Adipose tissue (tissue), 3 donors: ENCODE results near the gene GPR151. TPM values are rescaled to one million over a fixed set of nuclear protein-coding genes. Genes with fewer than 3 reads are reported as not detected.
"Not testable (repeated sequence)": the region's sequence is repeated elsewhere in the genome, so short reads cannot be mapped to it uniquely, and the experiment has no call there.

ENCODE experiments used
- H3K27ac ChIP-seq: one replicate; pipeline ENCODE4 v1.5.1; 2013; ENCODE audit warnings: low read depth, low read length
- WGBS, 3 donors: extraction: QIAGEN DNeasy Blood & Tissue Kit; methylation state at CpG; one replicate each; pipeline ENCODE4 v1.1.7; 2013; 5-methylcytosine and 5-hydroxymethylcytosine counted together
- polyA plus RNA-seq, 3 donors: library from polyadenylated mRNA; stranded (reverse); fragments of 200-250 nt; gene quantifications; one replicate each; pipeline ENCODE4 v1.2.3, GENCODE V29; 2013
- donor health status: healthy with polysubstance abuse.
- donor health status: Bipolar disorder and iron deficiency.
- donor health status: healthy.

Gene GPR151
- polyA plus RNA-seq, result not detected

DNA sequence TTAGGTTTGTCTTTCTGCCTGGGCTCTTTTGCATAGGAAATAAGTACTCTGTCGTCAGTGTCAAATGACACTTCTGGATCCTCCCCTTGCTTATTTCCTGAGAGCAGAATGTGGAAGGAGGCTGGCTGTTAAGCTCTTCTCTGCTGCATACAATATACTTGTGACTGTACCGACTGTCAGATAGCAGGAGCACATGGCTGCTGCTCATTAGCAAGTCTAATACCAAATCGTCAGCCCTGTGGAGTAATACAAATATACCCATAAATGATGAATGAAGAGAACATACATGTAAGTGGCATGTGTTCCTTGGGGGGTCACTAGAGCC is at the start of gene GPR151:
TSS of gene GPR151 (minus strand) at position 40 of the 325 bp plus-strand sequence. CDS start 77 bp downstream, outside the sequence.
- no peak within 1 kb of the TSS for H3K27ac ChIP-seq
- WGBS, 3 donors, result 23 to 41% (median 31%) methylated on average over 3 of the region's 3 CpGs

DNA sequence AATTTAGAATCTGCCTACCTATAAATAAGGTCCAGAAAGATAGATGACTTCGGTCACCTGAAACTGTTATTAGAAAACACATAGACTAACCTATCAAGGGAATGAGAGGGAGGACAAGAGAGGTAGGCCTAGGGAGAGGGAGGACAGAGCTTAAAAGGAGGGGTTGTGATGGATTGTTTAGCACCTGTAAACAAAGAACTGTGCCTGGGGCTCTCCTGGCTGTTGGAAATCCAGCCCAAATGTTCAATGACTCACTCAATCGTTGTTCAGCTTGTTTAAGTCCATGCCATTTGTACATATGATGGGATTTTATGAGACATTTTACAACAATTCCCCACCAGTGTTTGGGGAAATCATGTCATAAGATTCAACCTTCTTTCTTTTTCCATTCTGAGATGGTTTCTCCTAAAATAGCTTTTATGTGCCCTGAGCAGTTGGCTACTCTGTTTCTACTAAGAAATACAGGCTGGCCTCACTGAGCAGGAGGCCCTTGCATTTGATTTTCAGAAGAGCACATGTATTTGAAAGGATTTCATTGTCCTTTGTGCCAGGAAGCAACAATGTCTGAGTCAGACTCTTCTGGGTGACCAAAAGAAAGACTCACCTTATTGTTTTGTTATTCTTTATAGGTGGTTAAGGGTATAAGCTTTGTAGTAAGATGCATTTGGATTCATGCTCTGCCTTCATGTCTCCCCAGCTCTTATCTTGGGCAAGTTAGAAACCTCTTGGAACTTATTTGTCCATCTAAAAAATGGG is 48.2 kb upstream of the GPR151 start:
- H3K27ac ChIP-seq, result no peak overlapping the region
- 55 to 68% (median 66%) methylated on average over 2 of the region's 2 CpGs for WGBS, 3 donors

DNA sequence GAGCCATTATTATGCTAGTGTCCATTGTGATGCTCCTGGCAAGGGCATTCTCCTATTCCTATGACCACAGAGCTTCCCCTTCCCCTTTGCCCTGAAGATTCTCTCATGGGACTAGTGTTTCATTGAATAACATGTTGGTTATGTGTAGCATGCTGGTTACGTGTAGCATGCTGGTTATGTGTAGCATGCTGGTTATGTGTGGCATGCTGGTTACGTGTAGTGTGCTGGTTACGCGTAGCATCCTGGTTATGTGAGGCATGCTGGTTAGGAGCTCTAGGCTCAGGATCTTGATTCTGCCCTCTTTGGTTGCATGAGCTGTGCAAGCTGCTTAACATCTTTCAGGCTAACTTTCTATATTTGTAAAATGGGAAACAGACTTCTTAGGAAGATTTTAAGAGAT is 46.5 kb upstream of the GPR151 start:
- WGBS, 3 donors, result 87 to 97% (median 94%) methylated on average over 4 of the region's 4 CpGs
- no peak overlapping the region for H3K27ac ChIP-seq

DNA sequence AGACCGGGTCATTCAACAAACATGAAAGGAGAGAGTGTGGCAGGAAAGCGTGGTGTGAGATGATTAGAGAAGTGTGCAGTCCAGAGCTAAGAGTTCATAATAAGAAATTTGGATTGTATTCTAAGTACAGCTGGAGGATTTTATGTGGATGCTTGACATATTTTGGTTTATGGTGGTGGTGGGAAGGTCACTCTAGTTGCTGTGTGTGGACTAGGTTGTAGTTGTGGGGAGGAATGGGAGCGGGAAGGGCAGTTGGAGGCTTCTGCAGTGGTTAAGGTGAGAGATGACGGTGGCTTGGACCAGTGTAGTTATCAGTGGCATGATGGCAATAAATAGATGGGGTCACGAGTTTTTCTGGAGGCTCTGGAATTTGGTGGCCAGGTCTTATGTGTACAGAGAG is 45.7 kb upstream of the GPR151 start:
- no peak overlapping the region for H3K27ac ChIP-seq
- 82 to 83% (median 83%) methylated on average over 5 of the region's 5 CpGs for WGBS, 3 donors

DNA sequence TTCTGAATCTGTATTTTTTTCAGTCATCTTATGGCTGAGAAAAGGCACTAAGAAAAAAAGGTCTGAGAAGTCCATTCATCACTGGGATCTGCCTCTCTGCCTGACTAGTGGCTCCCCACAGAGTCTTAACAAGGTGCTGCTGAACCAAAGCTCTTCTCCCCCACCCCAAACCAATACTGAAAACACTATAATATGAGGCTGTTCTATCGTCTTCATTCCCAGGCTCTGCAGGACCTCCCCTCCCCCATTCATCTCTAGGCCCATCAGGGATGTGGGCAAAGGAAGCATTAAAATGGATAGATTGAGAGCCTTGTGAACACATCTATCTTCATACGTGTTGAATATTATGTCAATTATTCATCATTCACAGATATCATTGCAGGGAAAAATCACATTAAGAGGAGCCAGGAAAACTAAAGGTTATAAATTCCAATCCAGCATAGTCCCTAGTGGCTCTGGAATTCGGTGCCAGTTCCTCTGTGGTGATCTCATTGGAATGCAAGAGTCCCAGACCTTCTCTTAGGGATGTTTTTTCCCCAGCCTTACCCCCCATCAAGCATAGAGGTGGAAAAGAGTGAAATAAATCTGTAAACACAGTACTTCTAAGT is 44.3 kb upstream of the GPR151 start:
- 45 to 49% (median 48%) methylated on average over 3 of the region's 3 CpGs for WGBS, 3 donors
- no peak overlapping the region for H3K27ac ChIP-seq

DNA sequence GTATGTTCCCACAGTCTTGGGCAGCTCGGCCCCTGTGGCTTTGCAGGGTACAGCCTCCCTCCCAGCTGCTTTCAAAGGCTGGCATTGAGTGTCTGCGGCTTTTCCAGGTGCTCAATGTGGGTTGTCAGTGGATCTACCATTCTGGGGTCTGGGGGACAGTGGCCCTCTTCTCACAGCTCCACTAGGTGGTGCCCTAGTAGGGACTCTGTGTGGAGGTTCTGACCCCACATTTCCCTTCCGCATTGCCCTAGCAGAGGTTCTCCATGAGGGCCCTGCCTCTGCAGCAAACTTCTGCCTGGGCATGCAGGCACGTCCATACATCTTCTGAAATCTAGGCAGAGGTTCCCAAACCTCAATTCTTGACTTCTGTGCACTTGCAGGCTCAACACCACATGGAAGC is 40.9 kb upstream of the GPR151 start:
- 87 to 96% (median 91%) methylated on average over 4 of the region's 4 CpGs for WGBS, 3 donors
- H3K27ac ChIP-seq, result not testable (repeated sequence)

DNA sequence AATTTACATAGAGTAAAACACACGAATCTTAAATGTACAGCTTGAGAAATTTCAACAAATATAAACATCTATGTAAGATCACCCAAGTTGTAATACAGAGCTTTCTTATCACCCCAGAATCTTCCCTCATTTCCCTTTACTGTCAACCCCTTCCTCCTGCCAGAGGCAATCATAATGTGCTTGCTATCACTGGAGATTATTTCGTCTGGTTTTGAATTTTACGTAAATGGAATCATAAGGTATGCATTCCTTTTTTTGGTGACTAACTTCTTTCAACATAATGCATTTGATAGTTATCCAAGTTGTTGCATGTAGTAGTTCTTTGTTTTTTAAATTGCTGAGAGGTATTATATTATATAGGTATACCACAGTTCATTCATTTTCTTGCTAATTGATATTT is 37.5 kb upstream of the GPR151 start:
- H3K27ac ChIP-seq, result no peak overlapping the region
- WGBS, 3 donors, result 49 to 62% (median 52%) methylated on average over 3 of the region's 3 CpGs

DNA sequence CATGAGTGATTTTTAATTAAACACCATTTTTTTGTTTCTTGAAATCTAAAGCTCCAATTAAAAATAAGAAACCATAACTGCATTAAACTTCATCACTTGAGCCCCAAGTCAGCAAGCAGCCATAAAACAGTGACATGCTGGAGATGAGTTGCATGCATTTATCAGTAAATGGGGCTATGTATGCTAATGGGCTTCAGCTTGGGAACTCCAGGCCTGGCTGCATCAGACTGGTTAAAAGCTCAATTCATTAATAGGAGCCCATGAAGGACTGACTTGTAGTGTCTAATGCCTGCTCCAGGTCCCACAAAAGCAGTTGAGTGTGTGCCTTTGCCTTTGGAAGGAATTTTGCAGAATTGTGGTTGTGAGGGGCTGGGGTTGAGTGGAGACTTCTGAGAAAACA is 33.6 kb upstream of the GPR151 start:
- H3K27ac ChIP-seq, result no peak overlapping the region

DNA sequence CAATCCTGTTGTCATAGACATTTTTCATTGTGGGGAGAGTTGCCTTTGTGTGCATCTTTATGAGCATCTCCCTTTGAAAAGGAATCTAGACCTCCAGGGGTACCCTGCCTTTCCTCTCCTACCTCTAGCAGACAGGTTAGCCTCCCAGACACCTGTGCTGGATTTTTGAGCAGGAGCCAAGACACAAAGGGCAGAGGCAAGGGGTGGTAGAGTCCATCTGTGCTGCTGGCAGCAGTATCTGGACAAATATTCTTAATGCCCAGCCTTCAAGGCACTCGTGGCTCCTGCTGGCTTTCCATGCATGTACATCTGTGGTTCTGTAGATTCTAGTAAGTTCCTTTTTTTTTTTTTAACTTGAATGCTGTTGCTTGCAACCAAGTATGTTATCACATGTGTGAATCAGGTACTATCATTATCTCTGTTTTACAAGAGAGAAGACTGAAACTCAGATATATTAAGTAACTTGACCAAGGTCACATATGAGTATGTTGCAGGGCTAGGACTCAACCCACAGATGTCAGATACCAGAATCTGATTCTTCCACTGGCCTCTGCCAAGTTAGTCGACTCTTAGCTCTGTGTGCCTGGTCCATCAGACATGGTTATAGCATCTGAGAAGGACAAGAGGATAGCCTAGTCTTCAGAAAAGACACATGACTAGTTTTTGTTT is 32.9 kb upstream of the GPR151 start:
- H3K27ac ChIP-seq, result no peak overlapping the region
- WGBS, 3 donors, result 37 to 51% (median 42%) methylated on average over 2 of the region's 2 CpGs

DNA sequence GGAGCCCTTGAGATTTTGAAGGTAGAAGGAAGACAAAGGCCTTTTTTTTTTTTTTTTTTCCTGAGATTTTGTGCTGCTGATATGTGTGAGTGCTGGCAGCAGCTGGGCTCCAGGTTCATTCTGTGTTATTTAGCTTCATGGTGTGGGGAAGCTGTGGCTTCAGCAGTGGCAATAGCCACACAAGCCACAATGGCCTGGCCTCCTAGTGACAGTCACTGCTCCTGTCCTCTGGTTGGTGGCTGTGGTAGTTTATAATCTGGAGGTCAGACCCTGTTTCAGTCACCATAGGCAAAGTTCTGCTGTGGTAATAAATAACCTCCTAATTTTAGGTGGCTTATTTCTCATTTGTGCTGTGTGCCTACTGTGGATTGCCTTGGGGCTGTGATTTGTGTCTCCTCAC is 28.2 kb upstream of the GPR151 start:
- H3K27ac ChIP-seq, result no peak overlapping the region

DNA sequence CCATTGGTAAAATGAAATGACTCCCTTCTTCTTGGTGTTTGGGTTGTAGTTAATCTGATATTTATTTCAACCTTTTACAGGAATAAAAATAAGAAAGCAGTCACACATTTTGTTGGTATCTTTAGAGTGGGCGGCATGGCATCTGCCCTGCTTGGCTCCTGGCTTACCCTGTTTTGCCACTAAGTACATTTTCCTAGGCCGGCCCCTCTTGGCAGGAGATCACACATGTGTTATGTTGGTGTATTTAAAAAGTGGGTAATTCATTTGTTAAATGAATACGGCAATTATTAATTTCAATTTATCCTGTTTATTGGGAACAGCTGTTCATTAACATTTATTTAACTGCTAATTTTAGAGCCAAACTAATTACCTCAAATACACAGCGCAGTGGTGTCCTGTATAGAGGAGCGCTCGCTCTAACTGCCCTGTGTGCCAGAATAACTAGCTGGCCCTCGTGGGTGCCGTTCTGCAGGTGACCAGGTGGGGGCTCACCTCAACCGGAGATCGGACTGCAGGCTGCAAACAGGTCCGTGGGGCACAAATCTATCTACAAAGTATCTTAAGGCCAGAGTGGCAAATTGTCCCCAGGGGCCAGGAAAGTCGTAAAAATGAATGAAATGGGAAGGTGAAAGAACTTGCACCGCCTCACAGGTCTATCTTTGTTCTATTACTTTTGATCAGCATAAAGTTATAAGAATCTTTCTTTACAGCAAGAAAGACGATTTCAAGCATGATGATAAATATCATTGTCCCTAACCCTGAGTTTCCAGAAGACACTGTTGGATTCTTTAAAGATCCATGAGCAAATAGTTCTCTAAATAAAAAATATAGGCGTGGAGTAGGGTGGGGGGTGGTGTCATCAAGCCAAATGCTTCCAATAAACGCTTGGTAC is 26.2 kb upstream of the GPR151 start:
- 21 to 31% (median 28%) methylated on average over 16 of the region's 16 CpGs for WGBS, 3 donors
- H3K27ac ChIP-seq, result no peak overlapping the region

DNA sequence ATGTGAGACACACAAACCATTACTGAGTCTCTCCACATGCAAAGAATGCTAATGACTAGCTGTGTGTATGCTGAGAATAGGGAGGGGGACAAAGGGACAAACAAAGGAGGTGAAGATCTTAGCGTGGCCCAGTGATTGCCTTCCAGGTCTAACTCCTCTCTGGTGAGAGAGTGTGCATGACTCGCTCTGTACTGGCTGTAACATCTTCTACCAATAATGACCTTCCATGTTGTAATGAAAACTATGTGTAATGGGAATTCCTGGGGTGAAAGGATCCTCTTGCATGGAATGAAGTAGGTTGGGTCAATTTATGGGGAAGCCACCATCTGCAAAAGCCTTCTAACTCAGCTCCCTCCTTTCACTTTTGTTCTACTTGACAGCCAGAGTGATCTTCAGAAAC is 24.4 kb upstream of the GPR151 start:
- WGBS, 3 donors, result 81 to 86% (median 84%) methylated on average over 2 of the region's 2 CpGs
- H3K27ac ChIP-seq, result no peak overlapping the region

DNA sequence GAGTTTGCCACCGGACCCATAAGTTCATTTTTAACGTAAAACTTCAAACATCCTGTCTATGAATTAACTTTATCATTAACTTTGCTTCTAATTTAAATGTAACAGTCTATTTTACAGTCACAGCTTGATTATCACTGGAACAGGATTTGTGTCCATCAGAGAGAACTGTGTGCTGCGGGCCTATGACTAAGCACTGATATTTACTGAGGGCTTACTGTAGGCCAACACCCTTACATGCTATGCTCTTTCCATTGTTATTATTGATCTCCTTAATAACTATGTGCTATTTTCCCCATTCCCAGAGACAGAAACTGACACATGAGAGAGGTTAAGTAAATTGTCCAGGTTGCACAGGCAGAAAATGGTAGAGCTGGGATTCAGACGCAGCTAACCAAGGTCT is 24.0 kb upstream of the GPR151 start:
- WGBS, 3 donors, result 92 to 99% (median 96%) methylated on average over 4 of the region's 4 CpGs

DNA sequence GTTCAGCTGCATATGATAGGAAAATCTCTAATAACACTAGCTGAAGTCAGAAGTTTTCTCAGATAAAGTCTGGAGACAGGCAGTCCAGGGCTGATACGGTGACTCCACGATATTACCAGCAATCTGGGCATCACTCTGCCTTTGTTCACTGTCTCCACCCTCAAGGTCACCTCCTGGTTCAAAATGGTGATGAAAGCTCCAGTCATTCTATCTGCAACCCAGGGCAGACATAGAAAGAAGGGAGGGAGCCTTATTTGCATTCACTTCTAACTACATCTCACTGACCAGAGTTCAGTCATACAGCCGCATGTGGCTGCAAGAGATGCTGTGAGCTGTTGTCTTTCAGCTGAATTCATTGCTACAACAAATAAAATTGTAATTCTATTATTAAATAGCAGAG is 22.4 kb upstream of the GPR151 start:
- WGBS, 3 donors, result 82 to 92% (median 84%) methylated on average over 3 of the region's 3 CpGs
- H3K27ac ChIP-seq, result no peak overlapping the region

More for the DNA sequence above, 24.0 kb upstream of the GPR151 start:
- H3K27ac ChIP-seq, result no peak overlapping the region

DNA sequence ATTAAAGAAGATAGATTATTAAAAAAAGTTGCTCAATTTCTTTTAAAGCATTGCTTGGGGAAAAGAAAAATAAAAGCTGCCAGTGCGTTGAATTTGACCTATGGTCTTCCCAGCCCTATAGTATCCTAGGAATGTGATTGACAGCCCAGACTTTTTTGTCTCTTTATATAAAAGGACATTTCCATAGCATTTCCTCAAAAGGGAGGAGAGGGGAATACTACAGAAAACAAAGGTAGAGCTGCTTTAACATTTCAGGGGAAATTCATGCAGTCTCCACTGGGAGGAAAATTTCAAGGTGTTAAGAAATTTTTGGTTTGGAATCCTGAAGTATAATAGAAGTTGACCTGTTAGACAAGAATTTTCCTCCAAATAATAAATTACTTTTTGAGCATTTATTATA is 17.9 kb upstream of the GPR151 start:
- H3K27ac ChIP-seq, result no peak overlapping the region
- 0 to 3% (median 0%) methylated on average over 1 of the region's 1 CpG for WGBS, 3 donors

DNA sequence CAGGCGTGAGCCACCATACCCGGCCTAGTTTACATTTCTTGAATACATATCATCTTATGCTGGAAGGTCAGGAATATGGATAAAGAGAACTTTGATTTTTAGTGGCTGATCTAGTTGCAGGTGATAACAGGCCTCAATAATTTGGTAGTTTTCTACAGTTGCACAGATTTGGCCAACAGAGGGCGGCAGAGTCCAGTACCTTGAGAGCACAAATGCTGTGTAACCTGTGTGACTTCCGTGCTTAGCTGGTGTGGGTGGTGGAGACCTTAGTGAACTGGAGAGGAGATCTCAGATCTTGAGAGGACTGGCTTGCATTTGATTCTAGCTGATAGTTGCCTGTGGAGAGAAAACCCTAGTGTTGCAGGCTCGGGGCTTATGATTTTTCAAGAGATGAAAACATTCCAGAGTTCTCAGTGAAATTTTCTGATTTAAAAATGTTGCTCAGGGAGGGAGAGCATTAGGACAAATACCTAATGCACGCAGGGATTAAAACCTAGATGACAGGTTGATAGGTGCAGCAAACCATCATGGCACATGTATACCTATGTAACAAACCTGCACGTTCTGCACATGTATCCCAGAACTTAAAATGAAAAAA is 17.4 kb upstream of the GPR151 start:
- H3K27ac ChIP-seq, result no peak overlapping the region
- WGBS, 3 donors, result 40 to 43% (median 41%) methylated on average over 7 of the region's 7 CpGs

DNA sequence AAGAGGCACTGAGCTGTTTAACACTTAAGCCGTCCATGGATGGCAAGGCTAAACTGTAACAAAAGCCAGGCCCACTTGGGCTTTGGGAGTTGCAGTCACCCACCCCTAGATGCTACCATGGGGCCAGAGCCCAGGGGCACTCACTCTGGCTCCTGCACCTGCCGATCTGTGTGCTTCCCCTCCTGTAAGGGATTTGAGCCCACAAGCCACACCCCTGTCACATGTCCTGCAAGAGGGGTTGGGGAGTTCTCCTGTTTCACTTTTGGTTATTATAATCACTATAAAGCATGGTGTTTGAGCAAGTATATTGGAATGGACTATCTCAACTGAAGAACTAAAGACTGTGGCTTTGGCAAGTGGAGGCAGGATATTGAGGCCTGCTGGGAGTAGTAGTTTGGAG is 14.0 kb upstream of the GPR151 start:
- no peak overlapping the region for H3K27ac ChIP-seq
- 64 to 76% (median 72%) methylated on average over 2 of the region's 2 CpGs for whole genome bisulfite sequencing, 3 donors

DNA sequence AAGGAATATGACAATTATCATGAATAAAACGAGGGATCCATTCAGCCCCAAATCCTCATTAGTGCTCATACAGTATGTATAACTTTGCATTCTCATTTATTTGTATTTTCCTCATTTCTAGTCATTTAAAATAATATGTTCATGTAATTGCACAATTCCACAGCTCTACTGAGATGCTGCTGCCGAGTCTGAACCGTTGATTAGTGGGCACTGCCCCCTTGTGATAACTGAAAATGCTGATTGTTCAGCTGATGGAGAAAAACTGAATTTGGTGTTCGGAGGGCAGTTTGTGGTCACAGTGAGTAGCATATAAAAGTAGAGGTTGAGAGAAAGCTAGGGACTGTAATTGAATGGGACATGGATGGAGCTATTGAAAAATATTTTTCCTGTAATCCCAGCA is 12.2 kb upstream of the GPR151 start:
- H3K27ac ChIP-seq, result no peak overlapping the region
- WGBS, 3 donors, result 61 to 62% (median 62%) methylated on average over 4 of the region's 4 CpGs

DNA sequence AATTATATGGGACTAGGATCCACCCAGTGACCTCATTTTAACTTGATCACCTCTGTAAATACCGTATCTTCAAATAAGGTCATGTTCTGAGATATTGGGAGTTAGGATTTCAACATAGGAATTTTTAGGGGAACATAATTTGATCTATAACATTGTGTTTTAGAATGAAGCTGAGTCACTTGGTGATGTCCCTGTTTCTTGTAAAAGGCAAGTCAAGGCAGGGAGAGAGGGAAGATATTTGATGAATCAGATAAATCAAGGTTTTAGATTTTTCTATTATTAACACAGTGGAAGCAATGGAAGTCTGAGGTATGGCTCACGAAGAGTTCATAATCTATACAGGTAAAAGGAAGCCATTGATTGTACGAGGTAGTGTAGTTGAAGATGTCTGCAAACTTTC is 11.8 kb upstream of the GPR151 start:
- WGBS, 3 donors, result 67 to 83% (median 80%) methylated on average over 3 of the region's 3 CpGs
- no peak overlapping the region for H3K27ac ChIP-seq
